Gastroesophageal sphincter (tissue), 4 donors: ENCODE results near the gene IPCEF1. TPM values are rescaled to one million over a fixed set of nuclear protein-coding genes. Genes with fewer than 3 reads are reported as not detected.
A peak's percentile ranks its signal among the peaks of the same experiment; 100 is the strongest.

Experiments used
- ATAC-seq: fragments of 150-250 bp; one replicate; pipeline ENCODE4 v1.9.1; 2016; ENCODE audit warnings: mild to moderate bottlenecking, moderate library complexity
- H3K27ac ChIP-seq, 4 donors: fragments of 200-600 bp; sonication (generic) in 3 of 4; 1 replicate in 3 of 4; 2 replicates in 1 of 4; pipeline ENCODE4 v1.5.1; 2016 to 2019
- H3K27me3 ChIP-seq: fragments of 200-600 bp; sonication (generic); one replicate; pipeline ENCODE4 v1.5.1; 2019
- H3K36me3 ChIP-seq, 2 donors: fragments of 200-600 bp; sonication (generic); one replicate each; pipeline ENCODE4 v1.5.1; 2019; ENCODE audit warnings: control low read depth in 1 of 2
- H3K4me1 ChIP-seq, 3 donors: fragments of 200-600 bp; sonication (generic); 1 replicate in 2 of 3; 2 replicates in 1 of 3; pipeline ENCODE4 v1.5.1; 2016 to 2019; ENCODE audit warnings: control low read depth in 2 of 3
- H3K4me3 ChIP-seq, 2 donors: fragments of 200-600 bp; sonication (generic); one replicate each; pipeline ENCODE4 v1.5.1; 2019; ENCODE audit warnings: mild to moderate bottlenecking in 1 of 2, moderate library complexity in 1 of 2
- H3K9me3 ChIP-seq, 3 donors: fragments of 200-600 bp; sonication (generic); one replicate each; pipeline ENCODE4 v1.5.1; 2017 to 2019; ENCODE audit warnings: control low read depth in 2 of 3
- CTCF ChIP-seq, 4 experiments: fragments of 200-600 bp in 2 of 4; fragments of 450-650 bp in 2 of 4; sonication (generic) in 1 of 4; IDR thresholded peaks; one replicate each; pipeline ENCODE4 v1.5.1; 2017 to 2019; ENCODE audit warnings: antibody characterized with exemption in 4 of 4, mild to moderate bottlenecking in 2 of 4, moderate library complexity in 2 of 4
- EP300 ChIP-seq: sonication (generic); formaldehyde crosslinking; IDR thresholded peaks from one replicate; pipeline ENCODE4 v1.6.1; 2017; ENCODE audit warnings: antibody characterized with exemption, mild to moderate bottlenecking
- POLR2A ChIP-seq, 2 donors: fragments of 450-650 bp; IDR thresholded peaks; one replicate each; pipeline ENCODE4 v1.6.1; 2017; ENCODE audit warnings: antibody characterized with exemption in 2 of 2, mild to moderate bottlenecking in 2 of 2, moderate library complexity in 1 of 2
- POLR2AphosphoS5 ChIP-seq: sonication (generic); formaldehyde crosslinking; IDR thresholded peaks from one replicate; pipeline ENCODE4 v1.6.1; 2017; ENCODE audit warnings: antibody characterized with exemption
- WGBS, 2 donors: methylation state at CpG; one replicate each; pipeline ENCODE4 v1.1.5; 2018; ENCODE audit warnings: low coverage in 1 of 2; 5-methylcytosine and 5-hydroxymethylcytosine counted together
- total RNA-seq, 4 donors: library from RNA; depleted of rRNA; stranded (reverse); fragments of >200 nt; gene quantifications; one replicate each; pipeline ENCODE4 v1.1.0, GENCODE V29; 2016

IPCEF1 gene
- total RNA-seq, 4 donors from 2014 or later = 0.27 to 7.3 (median 1.2) TPM

GRCh38 chr6:154277629-154278017 lies 79.0 kb downstream of the IPCEF1 start:
- H3K9me3 ChIP-seq = no peaks in the 10 kb centered on the region
- H3K36me3 ChIP-seq = no peaks in the 10 kb centered on the region
- 51 to 57% methylated on average over 7 of the region's 7 CpGs for WGBS, 2 donors
- peaks cover 0 to 6% (median 0%) of the 10 kb centered on the region in 3 donors for H3K4me1 ChIP-seq
- no peak overlapping the region for H3K27ac ChIP-seq
- ATAC-seq = no peak
- no peak overlapping the region for H3K4me3 ChIP-seq
- TF ChIP-seq CTCF (IDR thresholded peaks at IDR 0.05) (no peak), POLR2A (IDR thresholded peaks at IDR 0.05) (no peak), POLR2AphosphoS5 (no peak), EP300 (no peak)
- no peaks in the 10 kb centered on the region for H3K27me3 ChIP-seq

DNA sequence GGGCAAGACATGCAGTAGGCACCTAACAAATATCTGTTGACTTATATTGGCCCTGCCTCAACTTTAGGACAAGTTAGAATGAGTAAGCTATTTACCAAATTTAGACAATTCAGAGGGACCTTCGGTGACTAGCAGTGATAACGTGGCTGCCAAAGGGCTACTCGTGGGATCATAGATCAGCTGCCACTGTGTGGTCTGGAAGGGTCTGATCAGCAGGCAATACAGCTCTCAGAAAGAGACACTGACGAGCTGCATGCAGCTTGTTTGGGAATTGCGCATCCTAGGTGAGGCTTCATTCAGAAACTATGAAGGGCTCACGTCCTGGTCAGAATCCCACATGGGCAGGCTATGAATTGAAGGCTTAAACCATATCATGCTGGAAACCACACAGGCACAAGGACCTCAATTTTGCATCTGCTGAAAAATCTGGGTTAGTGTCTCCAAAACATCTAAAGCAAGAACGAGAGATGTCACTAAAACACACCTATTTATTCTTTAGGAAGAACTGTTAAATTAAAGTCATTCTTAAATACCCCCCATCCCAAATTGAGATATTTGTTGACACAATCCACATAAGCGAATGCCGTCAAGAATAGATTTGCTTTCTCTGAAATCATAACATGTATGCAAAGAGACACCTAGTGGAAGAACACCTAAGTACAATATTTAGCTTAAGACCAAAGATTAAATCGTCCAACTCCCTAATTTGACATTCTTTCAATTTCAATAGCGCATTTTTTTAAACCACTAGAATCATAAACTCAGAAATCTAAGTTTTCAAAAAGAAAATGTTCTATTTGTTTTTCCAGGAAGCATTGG lies 79.6 kb downstream of the IPCEF1 start:
- H3K36me3 ChIP-seq = no peaks in the 10 kb centered on the region
- H3K27ac ChIP-seq = no peak overlapping the region
- H3K4me1 ChIP-seq = peaks cover 0 to 6% (median 0%) of the 10 kb centered on the region in 3 donors
- H3K27me3 ChIP-seq = no peaks in the 10 kb centered on the region
- TF ChIP-seq EP300 (no peak), CTCF (IDR thresholded peaks at IDR 0.05) (peak; percentile 59 to 65 (median 60))
- H3K4me3 ChIP-seq = no peak overlapping the region
- no peaks in the 10 kb centered on the region for H3K9me3 ChIP-seq
- ATAC-seq = peak; percentile 53
- WGBS, 2 donors = 20 to 47% methylated on average over 5 to 11 of the region's 11 CpGs

DNA sequence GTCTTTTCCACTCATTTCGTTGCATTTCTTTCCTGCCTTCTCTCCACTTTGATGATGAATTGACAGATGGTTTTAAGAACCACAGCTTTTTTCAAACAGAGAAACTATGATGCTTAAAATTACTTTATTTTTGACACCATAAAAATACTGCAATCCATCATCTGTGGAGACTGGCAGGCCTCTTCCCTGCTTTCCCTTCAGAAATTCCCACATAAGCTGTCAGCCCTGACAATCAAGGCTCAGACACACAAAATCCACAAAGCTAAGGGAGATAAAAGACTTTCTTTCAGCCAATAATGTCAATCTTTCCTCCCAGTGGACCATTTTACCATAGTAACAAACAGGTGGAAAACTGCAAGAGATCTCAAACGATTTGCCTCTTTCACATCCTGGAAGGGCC lies 82.4 kb downstream of the IPCEF1 start:
- ATAC-seq = no peak
- Histone ChIP-seq H3K4me3 (no peak overlapping the region), H3K9me3 (no peaks in the 10 kb centered on the region), H3K36me3 (no peaks in the 10 kb centered on the region), H3K27ac (no peak overlapping the region), H3K4me1 (peaks cover 0 to 6% (median 0%) of the 10 kb centered on the region in 3 donors), H3K27me3 (no peaks in the 10 kb centered on the region)
- 92% methylated on average over 2 of the region's 2 CpGs; no CpG with 5 or more reads in 1 of the 2 donors for WGBS, 2 donors
- no peak for TF ChIP-seq POLR2A (IDR thresholded peaks at IDR 0.05)
- no peak for TF ChIP-seq EP300
- TF ChIP-seq CTCF (IDR thresholded peaks at IDR 0.05) = no peak
- no peak for TF ChIP-seq POLR2AphosphoS5

DNA sequence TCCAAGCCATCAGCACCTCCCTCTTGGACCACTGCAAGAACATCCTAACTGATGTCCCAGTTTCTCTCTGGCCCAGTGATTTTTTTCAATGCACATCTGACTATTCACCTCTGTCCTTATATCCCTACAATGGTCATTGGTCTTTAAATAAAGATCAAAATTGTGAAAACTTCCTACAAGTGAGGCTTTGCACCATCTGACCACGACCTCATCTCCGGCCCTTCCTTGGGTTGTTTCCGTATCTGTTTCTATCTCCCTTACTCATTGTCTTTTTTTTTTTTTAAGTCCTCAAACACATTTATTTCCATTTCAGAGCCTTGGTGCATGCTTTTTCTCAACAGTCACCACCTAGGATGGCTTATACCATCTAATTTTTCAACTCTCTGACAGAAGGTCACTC lies 88.1 kb downstream of the IPCEF1 start:
- Histone ChIP-seq H3K27ac (no peak overlapping the region), H3K4me3 (no peak overlapping the region), H3K36me3 (no peaks in the 10 kb centered on the region), H3K27me3 (no peaks in the 10 kb centered on the region), H3K4me1 (no peaks in the 10 kb centered on the region), H3K9me3 (no peaks in the 10 kb centered on the region)
- TF ChIP-seq CTCF (IDR thresholded peaks at IDR 0.05) (no peak), POLR2AphosphoS5 (no peak), EP300 (no peak), POLR2A (IDR thresholded peaks at IDR 0.05) (no peak)
- no peak for ATAC-seq
- 97% methylated on average over 3 of the region's 3 CpGs; no CpG with 5 or more reads in 1 of the 2 donors for WGBS, 2 donors

- TF ChIP-seq POLR2A (IDR thresholded peaks at IDR 0.05) = no peak
- no peak for TF ChIP-seq POLR2AphosphoS5
- TF ChIP-seq EP300 = no peak
- no peak for TF ChIP-seq CTCF (IDR thresholded peaks at IDR 0.05)
- no peaks in the 10 kb centered on the region for H3K9me3 ChIP-seq
- no peaks in the 10 kb centered on the region for H3K4me1 ChIP-seq
- no peaks in the 10 kb centered on the region for H3K27me3 ChIP-seq
- WGBS, 2 donors = 83 to 100% methylated on average over 1 to 2 of the region's 3 CpGs
- ATAC-seq = no peak
- no peaks in the 10 kb centered on the region for H3K36me3 ChIP-seq
- no peak overlapping the region for H3K4me3 ChIP-seq
- H3K27ac ChIP-seq = no peak overlapping the region
These were observed 89.0 kb downstream of the IPCEF1 start for GRCh38 chr6:154267508-154268106.
